IPS-18a (cell line): ENCODE results near the gene GATA3.

Experiments
- H3K27ac ChIP-seq: one replicate; pipeline ENCODE4 v1.5.1; 2013; ENCODE audit warnings: low read length
- H3K27me3 ChIP-seq: one replicate; pipeline ENCODE4 v1.6.1; 2013; ENCODE audit warnings: mild to moderate bottlenecking, low read length; ENCODE audit not compliant: control insufficient read depth, insufficient read depth
- H3K36me3 ChIP-seq: one replicate; pipeline ENCODE4 v1.6.1; 2013; ENCODE audit warnings: low read depth, low read length; ENCODE audit not compliant: control insufficient read depth
- H3K4me1 ChIP-seq: one replicate; pipeline ENCODE4 v1.6.1; 2013; ENCODE audit warnings: low read depth, low read length; ENCODE audit not compliant: control insufficient read depth
- H3K4me3 ChIP-seq: one replicate; pipeline ENCODE4 v1.5.1; 2013; ENCODE audit warnings: low read length
- H3K9ac ChIP-seq: one replicate; pipeline ENCODE4 v1.6.1; 2013; ENCODE audit warnings: mild to moderate bottlenecking, low read length, moderate library complexity
- H3K9me3 ChIP-seq: one replicate; pipeline ENCODE4 v1.6.1; 2013; ENCODE audit warnings: low read depth, low read length; ENCODE audit not compliant: control insufficient read depth

The GATA3 gene

DNA sequence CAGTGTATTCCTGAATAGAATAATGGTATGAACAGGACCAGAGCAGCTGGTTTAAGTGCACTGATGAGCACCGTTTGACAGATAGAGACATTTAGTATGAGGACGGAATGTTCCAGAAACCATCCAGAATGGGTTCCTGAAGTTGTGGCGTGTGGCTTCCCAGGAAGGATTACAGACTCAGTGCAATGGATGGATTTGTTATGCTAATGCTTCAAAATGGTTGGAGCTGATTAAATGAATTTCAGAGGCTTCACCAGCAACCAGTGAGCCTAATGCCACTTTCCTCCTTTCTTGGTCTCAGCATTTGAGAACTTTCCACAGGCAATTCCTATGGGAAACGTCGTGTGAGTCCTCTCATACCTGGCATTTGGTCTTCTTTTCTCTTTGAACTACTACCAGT, 9.9 kb downstream of the GATA3 start:
- H3K36me3 ChIP-seq = no peaks in the 10 kb centered on the region
- H3K9ac ChIP-seq = no peak overlapping the region
- H3K27me3 ChIP-seq = peaks cover 78% of the 10 kb centered on the region
- H3K4me1 ChIP-seq = peaks cover 61% of the 10 kb centered on the region
- H3K9me3 ChIP-seq = no peaks in the 10 kb centered on the region
- H3K4me3 ChIP-seq = peak overlapping the region; percentile 11
- no peak overlapping the region for H3K27ac ChIP-seq

DNA sequence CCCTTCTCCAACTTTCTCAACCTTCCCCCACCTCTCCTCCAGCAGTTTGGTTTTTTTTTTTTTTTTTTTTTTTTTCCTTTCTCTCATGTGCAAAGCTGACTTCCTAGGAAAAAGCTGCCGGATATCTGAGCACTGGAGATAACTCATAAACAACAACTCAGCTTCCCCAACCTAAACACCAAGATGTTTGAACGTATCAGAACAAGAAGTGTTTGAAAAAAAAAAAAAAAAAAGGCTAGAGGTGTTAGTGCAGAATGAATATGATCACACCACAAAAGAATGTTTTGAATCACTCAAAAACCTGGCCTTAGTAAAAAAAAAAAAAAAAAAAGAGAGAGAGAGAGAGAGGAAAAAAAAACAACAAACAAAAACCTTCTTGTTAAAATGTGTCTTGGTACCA, 11.2 kb downstream of the GATA3 start:
- Histone ChIP-seq H3K36me3 (no peaks in the 10 kb centered on the region), H3K9me3 (no peaks in the 10 kb centered on the region), H3K4me3 (no peak overlapping the region), H3K27ac (no peak overlapping the region), H3K4me1 (peaks cover 49% of the 10 kb centered on the region), H3K27me3 (peaks cover 66% of the 10 kb centered on the region), H3K9ac (no peak overlapping the region)

GRCh38 chr10:8066124-8066523, 11.6 kb downstream of the GATA3 start:
- H3K9ac ChIP-seq = no peak overlapping the region
- H3K9me3 ChIP-seq = no peaks in the 10 kb centered on the region
- no peaks in the 10 kb centered on the region for H3K36me3 ChIP-seq
- peaks cover 44% of the 10 kb centered on the region for H3K4me1 ChIP-seq
- H3K27me3 ChIP-seq = peaks cover 61% of the 10 kb centered on the region
- H3K4me3 ChIP-seq = no peak overlapping the region
- H3K27ac ChIP-seq = no peak overlapping the region

DNA sequence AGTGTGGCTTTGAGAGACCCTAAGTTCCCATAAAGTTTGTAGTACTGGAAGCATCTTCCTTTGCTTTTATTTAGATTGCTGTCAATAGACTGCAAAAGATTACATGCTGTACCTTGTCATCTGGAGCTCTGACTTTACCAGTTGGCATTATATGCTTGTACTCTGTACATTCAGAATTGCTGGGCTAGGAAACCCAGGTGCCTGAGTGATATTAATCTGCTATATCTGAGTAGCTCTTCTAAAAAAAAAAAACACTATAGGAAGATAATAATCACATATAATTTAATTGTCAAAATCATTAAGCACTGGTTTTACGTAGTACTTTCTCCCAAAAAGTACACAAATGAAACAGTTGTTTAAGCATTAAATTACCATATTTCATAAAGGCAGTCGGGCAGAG, 12.3 kb downstream of the GATA3 start:
- no peak overlapping the region for H3K27ac ChIP-seq
- no peaks in the 10 kb centered on the region for H3K36me3 ChIP-seq
- H3K9ac ChIP-seq = no peak overlapping the region
- H3K4me3 ChIP-seq = no peak overlapping the region
- peaks cover 38% of the 10 kb centered on the region for H3K4me1 ChIP-seq
- H3K27me3 ChIP-seq = peaks cover 55% of the 10 kb centered on the region
- no peaks in the 10 kb centered on the region for H3K9me3 ChIP-seq

DNA sequence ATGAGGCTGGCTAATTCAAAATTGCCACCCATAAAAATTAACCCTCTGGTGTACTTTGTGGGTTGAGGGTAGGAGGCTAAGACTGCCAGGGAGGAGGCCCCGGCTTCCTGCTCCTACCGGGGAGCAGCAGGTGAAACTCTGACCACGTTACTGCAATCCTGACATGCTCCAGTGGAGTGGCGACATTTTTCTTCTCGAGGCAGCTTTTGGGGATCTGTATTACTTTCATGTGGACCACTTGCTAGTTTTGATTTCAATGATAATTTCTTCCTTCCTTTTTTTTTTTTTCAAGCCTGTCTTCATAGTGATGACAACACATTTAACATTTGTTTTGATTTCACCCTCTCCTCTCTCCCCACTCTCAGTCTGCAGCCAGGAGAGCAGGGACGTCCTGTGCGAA, 14.6 kb downstream of the GATA3 start:
- Histone ChIP-seq H3K9ac (no peak overlapping the region), H3K27me3 (peaks cover 32% of the 10 kb centered on the region), H3K36me3 (no peaks in the 10 kb centered on the region), H3K9me3 (no peaks in the 10 kb centered on the region), H3K27ac (no peak overlapping the region), H3K4me1 (peaks cover 15% of the 10 kb centered on the region), H3K4me3 (no peak overlapping the region)

- Histone ChIP-seq H3K27ac (no peak overlapping the region), H3K4me3 (no peak overlapping the region), H3K9me3 (no peaks in the 10 kb centered on the region), H3K9ac (no peak overlapping the region), H3K27me3 (peaks cover 26% of the 10 kb centered on the region), H3K36me3 (no peaks in the 10 kb centered on the region), H3K4me1 (peaks cover 10% of the 10 kb centered on the region)
Observed at GRCh38 chr10:8069627-8070026, 15.1 kb downstream of the GATA3 start.

- peaks cover 9% of the 10 kb centered on the region for H3K4me1 ChIP-seq
- H3K9ac ChIP-seq = no peak overlapping the region
- H3K27me3 ChIP-seq = peaks cover 22% of the 10 kb centered on the region
- no peak overlapping the region for H3K27ac ChIP-seq
- H3K36me3 ChIP-seq = no peaks in the 10 kb centered on the region
- H3K4me3 ChIP-seq = no peak overlapping the region
- no peaks in the 10 kb centered on the region for H3K9me3 ChIP-seq
Observed at GRCh38 chr10:8070440-8070839, 16.0 kb downstream of the GATA3 start.

- peaks cover 21% of the 10 kb centered on the region for H3K27me3 ChIP-seq
- no peaks in the 10 kb centered on the region for H3K9me3 ChIP-seq
- no peaks in the 10 kb centered on the region for H3K36me3 ChIP-seq
- H3K27ac ChIP-seq = no peak overlapping the region
- peaks cover 10% of the 10 kb centered on the region for H3K4me1 ChIP-seq
- no peak overlapping the region for H3K9ac ChIP-seq
- H3K4me3 ChIP-seq = no peak overlapping the region
Observed at GRCh38 chr10:8071006-8071405, 16.5 kb downstream of the GATA3 start.

DNA sequence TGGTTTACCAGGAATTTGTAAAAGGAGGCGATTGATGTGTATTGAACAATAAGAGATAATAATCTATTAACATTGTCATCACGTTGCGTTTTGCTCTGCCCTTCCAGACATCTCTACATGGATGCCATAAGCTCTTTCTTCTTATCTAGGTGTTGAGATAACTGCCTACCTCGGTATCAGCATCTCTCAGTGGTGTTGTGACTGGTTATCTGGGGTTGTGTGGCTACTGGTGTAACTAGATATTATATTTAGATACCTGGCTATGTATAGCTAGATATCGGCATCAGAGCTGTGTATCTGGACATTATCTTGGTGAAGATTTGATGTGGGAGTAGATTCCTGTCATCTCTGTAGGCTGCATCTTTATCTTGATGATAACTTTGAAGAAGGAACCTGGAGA, 17.2 kb downstream of the GATA3 start:
- Histone ChIP-seq H3K36me3 (no peaks in the 10 kb centered on the region), H3K27me3 (peaks cover 15% of the 10 kb centered on the region), H3K9me3 (no peaks in the 10 kb centered on the region), H3K4me3 (no peak overlapping the region), H3K9ac (no peak overlapping the region), H3K4me1 (peaks cover 9% of the 10 kb centered on the region), H3K27ac (no peak overlapping the region)

DNA sequence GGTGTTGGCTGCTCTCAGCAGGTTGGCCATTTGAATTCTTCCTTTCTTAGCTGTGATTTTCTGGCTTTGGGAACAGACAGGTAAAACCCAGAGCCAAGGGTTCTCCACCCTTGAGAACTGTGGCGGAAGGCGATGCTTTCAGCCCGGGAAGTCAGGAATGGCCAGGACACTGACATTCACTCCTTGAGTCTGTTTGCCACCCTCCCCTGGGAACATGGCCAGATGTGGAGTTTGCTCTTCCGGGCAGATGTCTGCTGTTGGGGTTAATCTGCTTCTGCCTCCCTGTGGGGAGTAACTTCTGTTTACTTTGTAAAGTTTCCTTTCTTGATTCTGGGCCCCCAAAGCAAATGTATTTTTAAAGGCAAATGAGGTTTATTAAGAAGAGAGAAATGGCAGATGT, 17.7 kb downstream of the GATA3 start:
- Histone ChIP-seq H3K9ac (no peak overlapping the region), H3K27ac (no peak overlapping the region), H3K4me3 (no peak overlapping the region), H3K36me3 (no peaks in the 10 kb centered on the region), H3K27me3 (peaks cover 10% of the 10 kb centered on the region), H3K4me1 (peaks cover 9% of the 10 kb centered on the region), H3K9me3 (no peaks in the 10 kb centered on the region)

GRCh38 chr10:8073691-8074416, 19.4 kb downstream of the GATA3 start:
- Histone ChIP-seq H3K27me3 (peaks cover 8% of the 10 kb centered on the region), H3K4me1 (peaks cover 9% of the 10 kb centered on the region), H3K9me3 (no peaks in the 10 kb centered on the region), H3K36me3 (no peaks in the 10 kb centered on the region), H3K9ac (no peak overlapping the region), H3K4me3 (no peak overlapping the region), H3K27ac (no peak overlapping the region)

DNA sequence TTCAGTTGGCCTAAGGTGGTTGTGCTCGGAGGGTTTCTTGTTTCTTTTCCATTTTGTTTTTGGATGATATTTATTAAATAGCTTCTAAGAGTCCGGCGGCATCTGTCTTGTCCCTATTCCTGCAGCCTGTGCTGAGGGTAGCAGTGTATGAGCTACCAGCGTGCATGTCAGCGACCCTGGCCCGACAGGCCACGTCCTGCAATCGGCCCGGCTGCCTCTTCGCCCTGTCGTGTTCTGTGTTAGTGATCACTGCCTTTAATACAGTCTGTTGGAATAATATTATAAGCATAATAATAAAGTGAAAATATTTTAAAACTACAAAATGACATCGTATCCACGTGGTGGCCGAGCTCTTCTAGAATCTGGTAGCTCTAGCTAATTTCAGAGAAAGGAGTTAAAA, 20.4 kb downstream of the GATA3 start:
- no peaks in the 10 kb centered on the region for H3K36me3 ChIP-seq

More for the DNA sequence above, 20.4 kb downstream of the GATA3 start:
- H3K27ac ChIP-seq = no peak overlapping the region
- H3K4me1 ChIP-seq = peaks cover 12% of the 10 kb centered on the region
- H3K9ac ChIP-seq = no peak overlapping the region
- no peaks in the 10 kb centered on the region for H3K9me3 ChIP-seq
- no peak overlapping the region for H3K4me3 ChIP-seq
- H3K27me3 ChIP-seq = peaks cover 8% of the 10 kb centered on the region
